Measurements from ENCODE around the gene ERC1. TPM values are rescaled to one million over a fixed set of nuclear protein-coding genes. Genes with fewer than 3 reads are reported as not detected.
"Not testable (repeated sequence)": the region's sequence is repeated elsewhere in the genome, so short reads cannot be mapped to it uniquely, and the experiment has no call there.

ERC1 gene
- total RNA-seq, 2 experiments from 2014 or later, result 24.7 to 31.9 TPM

- Mint-ChIP-seq H3K4me1 (peaks cover 4% of the 10 kb centered on the region), H3K36me3 (ENCODE audit: low read depth) (peaks cover 8% of the 10 kb centered on the region), H3K27me3 (no peaks in the 10 kb centered on the region), H3K9me3 (ENCODE audit: low read depth) (peaks cover 7% of the 10 kb centered on the region), H3K27ac (no peak overlapping the region), H3K4me3 (no peak overlapping the region)
- no peak for DNase-seq
- no peak for ATAC-seq
- intact Hi-C loops (cut with DNase I, micrococcal nuclease), result no loop called here
- ChIA-PET CTCF (no interaction called here), POLR2A (no interaction called here)
These were observed 243.1 kb downstream of the ERC1 start for GRCh38 chr12:1234073-1234472.

GRCh38 chr12:1246637-1247036, 255.6 kb downstream of the ERC1 start:
- Mint-ChIP-seq H3K4me1 (no peaks in the 10 kb centered on the region), H3K9me3 (ENCODE audit: low read depth) (no peaks in the 10 kb centered on the region), H3K27me3 (no peaks in the 10 kb centered on the region), H3K4me3 (no peak overlapping the region), H3K27ac (no peak overlapping the region), H3K36me3 (ENCODE audit: low read depth) (no peaks in the 10 kb centered on the region)
- no peak for ATAC-seq
- DNase-seq, result no peak
- POLR2A ChIA-PET, result no interaction called here
- intact Hi-C loops (cut with DNase I, micrococcal nuclease), result no loop called here
- CTCF ChIA-PET, result no interaction called here

- no peak overlapping the region for H3K4me3 Mint-ChIP-seq
- intact Hi-C loops (cut with DNase I, micrococcal nuclease), result no loop called here
- H3K9me3 Mint-ChIP-seq (ENCODE audit: low read depth), result no peaks in the 10 kb centered on the region
- H3K4me1 Mint-ChIP-seq, result no peaks in the 10 kb centered on the region
- ChIA-PET POLR2A (interaction anchor here (0.6 kb wide), 1 partner anchor 105 kb away, joined by 3 read pairs; no protein-coding TSS in a partner anchor), CTCF (interaction anchor here (1.1 to 1.5 kb wide), 3 partner anchors 15 to 333 kb away, joined by 3 read pairs; no protein-coding TSS in a partner anchor)
- no peak overlapping the region for H3K27ac Mint-ChIP-seq
- H3K36me3 Mint-ChIP-seq (ENCODE audit: low read depth), result peaks cover 5% of the 10 kb centered on the region
- no peaks in the 10 kb centered on the region for H3K27me3 Mint-ChIP-seq
- DNase-seq, result no peak
- no peak for ATAC-seq
These were observed 259.6 kb downstream of the ERC1 start for GRCh38 chr12:1250641-1251040.

GRCh38 chr12:1252758-1253157, 261.7 kb downstream of the ERC1 start:
- H3K27ac Mint-ChIP-seq, result no peak overlapping the region
- POLR2A ChIA-PET, result no interaction called here
- DNase-seq, result no peak
- no peak overlapping the region for H3K4me3 Mint-ChIP-seq
- no peaks in the 10 kb centered on the region for H3K9me3 Mint-ChIP-seq (ENCODE audit: low read depth)
- H3K36me3 Mint-ChIP-seq (ENCODE audit: low read depth), result peaks cover 9% of the 10 kb centered on the region
- no peak for ATAC-seq
- H3K27me3 Mint-ChIP-seq, result no peaks in the 10 kb centered on the region
- H3K4me1 Mint-ChIP-seq, result no peaks in the 10 kb centered on the region
- intact Hi-C loops (cut with DNase I, micrococcal nuclease), result no loop called here
- CTCF ChIA-PET, result no interaction called here

- CTCF ChIA-PET, result interaction anchor here (0.6 kb wide), 1 partner anchor 731 kb away, joined by 3 read pairs; no protein-coding TSS in a partner anchor
- DNase-seq; H3K27ac Mint-ChIP-seq; H3K27me3 Mint-ChIP-seq; H3K4me3 Mint-ChIP-seq; intact Hi-C loops (cut with DNase I, micrococcal nuclease); ATAC-seq; H3K4me1 Mint-ChIP-seq; H3K9me3 Mint-ChIP-seq (ENCODE audit: low read depth); POLR2A ChIA-PET: not testable (repeated sequence)
- peaks cover 12% of the 10 kb centered on the region for H3K36me3 Mint-ChIP-seq (ENCODE audit: low read depth)
These were observed 264.1 kb downstream of the ERC1 start for GRCh38 chr12:1255125-1255524.

GRCh38 chr12:1255854-1256253, 264.8 kb downstream of the ERC1 start:
- H3K27ac Mint-ChIP-seq; H3K4me3 Mint-ChIP-seq; H3K27me3 Mint-ChIP-seq; DNase-seq; POLR2A ChIA-PET; H3K9me3 Mint-ChIP-seq (ENCODE audit: low read depth); ATAC-seq; intact Hi-C loops (cut with DNase I, micrococcal nuclease); H3K4me1 Mint-ChIP-seq: not testable (repeated sequence)
- peaks cover 13% of the 10 kb centered on the region for H3K36me3 Mint-ChIP-seq (ENCODE audit: low read depth)
- CTCF ChIA-PET, result interaction anchor here (1.3 kb wide), 1 partner anchor 11 kb away, joined by 3 read pairs; no protein-coding TSS in a partner anchor

GRCh38 chr12:1256285-1256684, 265.3 kb downstream of the ERC1 start:
- no peaks in the 10 kb centered on the region for H3K4me1 Mint-ChIP-seq
- intact Hi-C loops (cut with DNase I, micrococcal nuclease), result no loop called here
- CTCF ChIA-PET, result interaction anchor here (1.3 kb wide), 1 partner anchor 11 kb away, joined by 3 read pairs; no protein-coding TSS in a partner anchor
- H3K4me3 Mint-ChIP-seq, result no peak overlapping the region
- no peak overlapping the region for H3K27ac Mint-ChIP-seq
- H3K9me3 Mint-ChIP-seq (ENCODE audit: low read depth), result no peaks in the 10 kb centered on the region
- H3K36me3 Mint-ChIP-seq (ENCODE audit: low read depth), result peaks cover 14% of the 10 kb centered on the region
- POLR2A ChIA-PET, result no interaction called here
- ATAC-seq, result no peak
- no peak for DNase-seq
- H3K27me3 Mint-ChIP-seq, result no peaks in the 10 kb centered on the region

GRCh38 chr12:1256991-1257390, 266.0 kb downstream of the ERC1 start:
- intact Hi-C loops (cut with DNase I, micrococcal nuclease), result no loop called here
- ChIA-PET POLR2A (interaction anchor here (0.5 kb wide), 2 partner anchors 199 to 950 kb away, joined by 3 to 7 read pairs; no protein-coding TSS in a partner anchor), CTCF (interaction anchor here (1.2 to 2.0 kb wide), 4 partner anchors 9 to 139 kb away, joined by 3 to 5 read pairs (median 4); no protein-coding TSS in a partner anchor)
- H3K36me3 Mint-ChIP-seq (ENCODE audit: low read depth), result peaks cover 17% of the 10 kb centered on the region
- H3K4me3 Mint-ChIP-seq, result no peak overlapping the region
- no peak overlapping the region for H3K27ac Mint-ChIP-seq
- H3K9me3 Mint-ChIP-seq (ENCODE audit: low read depth), result no peaks in the 10 kb centered on the region
- H3K4me1 Mint-ChIP-seq, result no peaks in the 10 kb centered on the region
- no peaks in the 10 kb centered on the region for H3K27me3 Mint-ChIP-seq
- ATAC-seq (no peak), DNase-seq (no peak)

GRCh38 chr12:1262011-1262410, 271.0 kb downstream of the ERC1 start:
- CTCF ChIA-PET, result no interaction called here
- H3K4me3 Mint-ChIP-seq, result no peak overlapping the region

GRCh38 chr12:1267243-1267642, 276.2 kb downstream of the ERC1 start:
- ChIA-PET CTCF (interaction anchor here (0.9 to 1.3 kb wide), 2 partner anchors 11 to 149 kb away, joined by 3 read pairs; no protein-coding TSS in a partner anchor), POLR2A (no interaction called here)
- Mint-ChIP-seq H3K27me3 (no peaks in the 10 kb centered on the region), H3K4me3 (no peak overlapping the region), H3K9me3 (ENCODE audit: low read depth) (no peaks in the 10 kb centered on the region), H3K36me3 (ENCODE audit: low read depth) (peaks cover 16% of the 10 kb centered on the region), H3K4me1 (no peaks in the 10 kb centered on the region), H3K27ac (no peak overlapping the region)
- intact Hi-C loops (cut with DNase I, micrococcal nuclease), result no loop called here
- DNase-seq, result no peak
- ATAC-seq, result no peak

More at GRCh38 chr12:1262011-1262410, 271.0 kb downstream of the ERC1 start:
- Mint-ChIP-seq H3K9me3 (ENCODE audit: low read depth) (no peaks in the 10 kb centered on the region), H3K4me1 (no peaks in the 10 kb centered on the region), H3K27ac (no peak overlapping the region), H3K27me3 (no peaks in the 10 kb centered on the region), H3K36me3 (ENCODE audit: low read depth) (peaks cover 24% of the 10 kb centered on the region)
- intact Hi-C loops (cut with DNase I, micrococcal nuclease), result no loop called here
- ATAC-seq, result no peak
- no peak for DNase-seq
- POLR2A ChIA-PET, result no interaction called here

- POLR2A ChIA-PET, result no interaction called here
- ATAC-seq, result no peak
- Mint-ChIP-seq H3K36me3 (ENCODE audit: low read depth) (peaks cover 7% of the 10 kb centered on the region), H3K27me3 (no peaks in the 10 kb centered on the region), H3K4me1 (no peaks in the 10 kb centered on the region), H3K4me3 (no peak overlapping the region), H3K9me3 (ENCODE audit: low read depth) (no peaks in the 10 kb centered on the region), H3K27ac (no peak overlapping the region)
- intact Hi-C loops (cut with DNase I, micrococcal nuclease), result no loop called here
- CTCF ChIA-PET, result interaction anchor here (0.6 to 1.4 kb wide), 3 partner anchors 25 to 154 kb away, joined by 3 to 4 read pairs (median 3); no protein-coding TSS in a partner anchor
- DNase-seq, result peak; percentile 18
These were observed 281.1 kb downstream of the ERC1 start for GRCh38 chr12:1272142-1272541.

- POLR2A ChIA-PET, result no interaction called here
- intact Hi-C loops (cut with DNase I, micrococcal nuclease), result no loop called here
- peaks cover 7% of the 10 kb centered on the region for H3K36me3 Mint-ChIP-seq (ENCODE audit: low read depth)
- CTCF ChIA-PET, result no interaction called here
- no peaks in the 10 kb centered on the region for H3K9me3 Mint-ChIP-seq (ENCODE audit: low read depth)
- ATAC-seq, result no peak
- no peak overlapping the region for H3K4me3 Mint-ChIP-seq
- no peaks in the 10 kb centered on the region for H3K27me3 Mint-ChIP-seq
- DNase-seq, result no peak
- peaks cover 7% of the 10 kb centered on the region for H3K4me1 Mint-ChIP-seq
- H3K27ac Mint-ChIP-seq, result no peak overlapping the region
These were observed 282.0 kb downstream of the ERC1 start for GRCh38 chr12:1273051-1273450.
